ENCODE measurements around the gene FUS.

FUS gene

DNA sequence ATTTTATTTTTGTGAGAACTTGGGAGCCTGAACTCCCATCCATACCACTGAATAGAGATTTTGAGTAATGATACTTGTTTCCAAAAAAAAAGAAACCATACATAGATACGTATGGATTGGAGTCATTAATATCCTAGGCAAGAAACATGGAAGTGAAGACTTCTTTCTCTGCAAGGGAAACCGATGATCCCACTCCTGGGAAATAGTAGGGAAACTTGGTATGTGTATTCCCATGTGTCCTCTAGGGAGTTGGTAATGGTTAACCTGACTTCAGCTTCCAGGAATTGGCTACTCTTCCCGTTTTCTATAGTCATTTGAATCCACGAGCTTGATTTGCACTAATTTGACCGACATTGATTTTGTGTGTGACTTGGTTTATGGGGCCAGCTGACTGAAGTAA, 5.4 kb downstream of the FUS start (continued):
- no peak for TF ChIP-seq PATZ1 (tag by site-specific recombination; IDR thresholded peaks at IDR 0.05)

DNA sequence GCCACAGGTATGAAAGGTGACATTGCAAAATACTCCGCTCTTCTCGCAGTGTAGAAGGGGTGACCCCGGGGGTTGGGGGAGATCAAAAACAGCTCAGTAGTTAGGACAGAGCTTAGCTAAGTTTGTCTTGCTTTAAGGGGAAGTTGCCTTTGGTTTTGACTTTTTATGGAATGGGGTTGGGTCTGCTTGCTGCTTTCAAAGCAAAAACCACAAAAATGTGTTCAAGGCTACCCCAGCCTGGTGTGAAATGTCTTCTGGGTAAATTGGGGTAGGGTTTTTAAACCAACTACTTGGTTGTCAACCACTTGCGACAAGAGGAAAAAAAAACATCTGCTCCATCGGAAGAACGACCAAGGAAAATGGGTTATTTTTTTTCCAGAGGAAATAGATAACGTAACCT, 6.2 kb downstream of the FUS start:
- CTCF ChIA-PET, result interaction anchor here (0.6 to 1.3 kb wide), 2 partner anchors 257 to 527 kb away, joined by 3 to 4 read pairs; partner anchors contain the start of gene ZNF843
- Histone ChIP-seq H3K36me3 (ENCODE audit: control insufficient read depth in 2 of 2, insufficient read depth in 1 of 2, low read length in 2 of 2) (peaks cover 76 to 100% of the 10 kb centered on the region in 2 experiments), H3K4me1 (ENCODE audit: control insufficient read depth, insufficient read depth, low read length) (no peaks in the 10 kb centered on the region), H3K4me3 (ENCODE audit: low read depth, low read length) (no peak overlapping the region), H3K27ac (ENCODE audit: extremely low read depth, low read depth, low read length) (no peak overlapping the region), H3K9me3 (ENCODE audit: control insufficient read depth, insufficient read depth, low read depth, low read length) (no peaks in the 10 kb centered on the region)
- POLR2A ChIA-PET, result interaction anchor here (0.7 to 2.2 kb wide), 2 partner anchors 44 to 87 kb away, joined by 3 to 6 read pairs; no protein-coding TSS in a partner anchor
- TF ChIP-seq ZNF155 (tag by site-specific recombination; IDR thresholded peaks at IDR 0.05) (no peak), ZNF223 (tag by site-specific recombination; IDR thresholded peaks at IDR 0.05) (no peak), KLF1 (tag by site-specific recombination; IDR thresholded peaks at IDR 0.05) (no peak), SP7 (tag by site-specific recombination; IDR thresholded peaks at IDR 0.05) (no peak), EGR2 (tag by site-specific recombination; IDR thresholded peaks at IDR 0.05; ENCODE audit: low read depth) (no peak), ZNF274 (IDR thresholded peaks at IDR 0.05; ENCODE audit: low read length) (no peak), ZNF274 (tag by site-specific recombination; IDR thresholded peaks at IDR 0.05; ENCODE audit: borderline replicate concordance) (no peak), ZNF791 (tag by site-specific recombination; IDR thresholded peaks at IDR 0.05) (no peak), ZIC2 (tag by site-specific recombination; IDR thresholded peaks at IDR 0.05) (no peak), ZNF560 (tag by site-specific recombination; IDR thresholded peaks at IDR 0.05; ENCODE audit: borderline replicate concordance) (no peak), ZNF664 (tag by site-specific recombination; IDR thresholded peaks at IDR 0.05) (no peak), ZNF2 (tag by site-specific recombination; IDR thresholded peaks at IDR 0.05) (no peak), ZNF677 (tag by site-specific recombination; IDR thresholded peaks at IDR 0.05) (no peak), SALL2 (tag by site-specific recombination; IDR thresholded peaks at IDR 0.05; ENCODE audit: borderline replicate concordance) (no peak), ZFP37 (tag by site-specific recombination; IDR thresholded peaks at IDR 0.05) (no peak)
- TF ChIP-seq, protein P1, sequence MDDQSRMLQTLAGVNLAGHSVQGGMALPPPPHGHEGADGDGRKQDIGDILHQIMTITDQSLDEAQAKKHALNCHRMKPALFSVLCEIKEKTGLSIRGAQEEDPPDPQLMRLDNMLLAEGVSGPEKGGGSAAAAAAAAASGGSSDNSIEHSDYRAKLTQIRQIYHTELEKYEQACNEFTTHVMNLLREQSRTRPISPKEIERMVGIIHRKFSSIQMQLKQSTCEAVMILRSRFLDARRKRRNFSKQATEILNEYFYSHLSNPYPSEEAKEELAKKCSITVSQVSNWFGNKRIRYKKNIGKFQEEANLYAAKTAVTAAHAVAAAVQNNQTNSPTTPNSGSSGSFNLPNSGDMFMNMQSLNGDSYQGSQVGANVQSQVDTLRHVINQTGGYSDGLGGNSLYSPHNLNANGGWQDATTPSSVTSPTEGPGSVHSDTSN (CRISPR knock-in tag; IDR thresholded peaks at IDR 0.05), result no peak
- TF ChIP-seq, protein P2, sequence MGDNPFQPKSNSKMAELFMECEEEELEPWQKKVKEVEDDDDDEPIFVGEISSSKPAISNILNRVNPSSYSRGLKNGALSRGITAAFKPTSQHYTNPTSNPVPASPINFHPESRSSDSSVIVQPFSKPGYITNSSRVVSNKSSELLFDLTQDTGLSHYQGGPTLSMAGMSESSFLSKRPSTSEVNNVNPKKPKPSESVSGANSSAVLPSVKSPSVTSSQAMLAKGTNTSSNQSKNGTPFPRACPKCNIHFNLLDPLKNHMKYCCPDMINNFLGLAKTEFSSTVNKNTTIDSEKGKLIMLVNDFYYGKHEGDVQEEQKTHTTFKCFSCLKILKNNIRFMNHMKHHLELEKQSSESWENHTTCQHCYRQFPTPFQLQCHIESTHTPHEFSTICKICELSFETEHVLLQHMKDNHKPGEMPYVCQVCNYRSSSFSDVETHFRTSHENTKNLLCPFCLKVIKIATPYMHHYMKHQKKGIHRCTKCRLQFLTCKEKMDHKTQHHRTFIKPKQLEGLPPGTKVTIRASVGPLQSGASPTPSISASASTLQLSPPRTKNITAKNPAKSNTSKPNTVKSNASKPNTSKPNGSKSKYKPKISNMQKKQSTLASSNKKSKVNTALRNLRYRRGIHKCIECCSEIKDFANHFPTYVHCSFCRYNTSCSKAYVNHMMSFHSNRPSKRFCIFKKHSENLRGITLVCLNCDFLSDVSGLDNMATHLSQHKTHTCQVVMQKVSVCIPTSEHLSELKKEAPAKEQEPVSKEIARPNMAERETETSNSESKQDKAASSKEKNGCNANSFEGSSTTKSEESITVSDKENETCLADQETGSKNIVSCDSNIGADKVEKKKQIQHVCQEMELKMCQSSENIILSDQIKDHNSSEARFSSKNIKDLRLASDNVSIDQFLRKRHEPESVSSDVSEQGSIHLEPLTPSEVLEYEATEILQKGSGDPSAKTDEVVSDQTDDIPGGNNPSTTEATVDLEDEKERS (tag by site-specific recombination; IDR thresholded peaks at IDR 0.05), result no peak
- TF ChIP-seq, protein P3, sequence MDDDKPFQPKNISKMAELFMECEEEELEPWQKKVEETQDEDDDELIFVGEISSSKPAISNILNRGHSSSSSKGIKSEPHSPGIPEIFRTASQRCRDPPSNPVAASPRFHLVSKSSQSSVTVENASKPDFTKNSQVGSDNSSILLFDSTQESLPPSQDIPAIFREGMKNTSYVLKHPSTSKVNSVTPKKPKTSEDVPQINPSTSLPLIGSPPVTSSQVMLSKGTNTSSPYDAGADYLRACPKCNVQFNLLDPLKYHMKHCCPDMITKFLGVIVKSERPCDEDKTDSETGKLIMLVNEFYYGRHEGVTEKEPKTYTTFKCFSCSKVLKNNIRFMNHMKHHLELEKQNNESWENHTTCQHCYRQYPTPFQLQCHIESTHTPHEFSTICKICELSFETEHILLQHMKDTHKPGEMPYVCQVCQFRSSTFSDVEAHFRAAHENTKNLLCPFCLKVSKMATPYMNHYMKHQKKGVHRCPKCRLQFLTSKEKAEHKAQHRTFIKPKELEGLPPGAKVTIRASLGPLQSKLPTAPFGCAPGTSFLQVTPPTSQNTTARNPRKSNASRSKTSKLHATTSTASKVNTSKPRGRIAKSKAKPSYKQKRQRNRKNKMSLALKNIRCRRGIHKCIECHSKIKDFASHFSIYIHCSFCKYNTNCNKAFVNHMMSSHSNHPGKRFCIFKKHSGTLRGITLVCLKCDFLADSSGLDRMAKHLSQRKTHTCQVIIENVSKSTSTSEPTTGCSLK (tag by site-specific recombination; IDR thresholded peaks at IDR 0.05), result no peak

All from HEK293 (cell line).